Vagina (tissue), 2 donors: ENCODE measurements around the gene SLC4A1. TPM values are rescaled to one million over a fixed set of nuclear protein-coding genes. Genes with fewer than 3 reads are reported as not detected.

Experiments used
- DNase-seq, 2 donors: peaks; one replicate each; pipeline ENCODE4 v3.0.0-alpha.2; 2017; ENCODE audit errors: extremely low spot score in 2 of 2
- H3K27ac ChIP-seq: fragments of 200-600 bp; sonication (generic); one replicate; pipeline ENCODE4 v1.5.1; 2019
- H3K27me3 ChIP-seq: fragments of 200-600 bp; sonication (generic); one replicate; pipeline ENCODE4 v1.5.1; 2019
- H3K36me3 ChIP-seq, 2 donors: fragments of 200-600 bp; sonication (generic); one replicate each; pipeline ENCODE4 v1.5.1; 2017 to 2019
- H3K4me1 ChIP-seq: fragments of 200-600 bp; sonication (generic); one replicate; pipeline ENCODE4 v1.5.1; 2019
- H3K4me3 ChIP-seq, 2 donors: fragments of 200-600 bp; sonication (generic); 1 replicate in 1 of 2; 2 replicates in 1 of 2; pipeline ENCODE4 v1.5.1; 2016 to 2019
- H3K9me3 ChIP-seq: fragments of 200-600 bp; sonication (generic); one replicate; pipeline ENCODE4 v1.5.1; 2019
- CTCF ChIP-seq, 3 experiments: fragments of 450-650 bp in 2 of 3; fragments of 200-600 bp in 1 of 3; sonication (generic) in 1 of 3; IDR thresholded peaks; one replicate each; pipeline ENCODE4 v1.5.1; 2017 to 2019; ENCODE audit warnings: antibody characterized with exemption in 3 of 3, mild to moderate bottlenecking in 2 of 3, moderate library complexity in 2 of 3
- POLR2A ChIP-seq, 2 donors: fragments of 450-650 bp; IDR thresholded peaks; one replicate each; pipeline ENCODE4 v1.6.1; 2017; ENCODE audit warnings: antibody characterized with exemption in 2 of 2, mild to moderate bottlenecking in 2 of 2, moderate library complexity in 2 of 2
- POLR2AphosphoS5 ChIP-seq, 2 donors: sonication (generic); formaldehyde crosslinking; IDR thresholded peaks; one replicate each; pipeline ENCODE4 v1.9.0; 2017; ENCODE audit warnings: antibody characterized with exemption in 2 of 2, mild to moderate bottlenecking in 2 of 2, low read depth in 1 of 2; ENCODE audit not compliant: insufficient read depth in 1 of 2
- intact Hi-C: fragments of 100-400 bp; cut with DNase I; formaldehyde crosslinking; loops from one replicate; pipeline ENCODE4 v1.15.1; 2023
- total RNA-seq: library from RNA; depleted of rRNA; stranded (reverse); fragments of >200 nt; gene quantifications from one replicate; pipeline ENCODE4 v1.2.3, GENCODE V29; 2016

SLC4A1 gene
- not detected for total RNA-seq

- Histone ChIP-seq H3K4me1 (no peaks in the 10 kb centered on the region), H3K27me3 (no peaks in the 10 kb centered on the region), H3K9me3 (no peaks in the 10 kb centered on the region), H3K27ac (no peak within 1 kb of the TSS), H3K36me3 (no peaks in the 10 kb centered on the region), H3K4me3 (no peak within 1 kb of the TSS)
- TF ChIP-seq CTCF (IDR thresholded peaks at IDR 0.05) (no peak), POLR2A (IDR thresholded peaks at IDR 0.05) (no peak), POLR2AphosphoS5 (IDR thresholded peaks at IDR 0.05; ENCODE audit: insufficient read depth in 1 of 2, low read depth in 1 of 2) (no peak)
- intact Hi-C loops: no loop called here
- no peak for DNase-seq
These were observed at the start of gene SLC4A1 for GRCh38 chr17:44267818-44268490. Gene SLC4A1 (minus strand): TSS chr17:44268135. CDS start chr17:44262866, 5,269 bp downstream.

GRCh38 chr17:44317545-44317944 is 49.6 kb upstream of the SLC4A1 start:
- intact Hi-C loops: no loop called here
- H3K27me3 ChIP-seq: peaks cover 6% of the 10 kb centered on the region

GRCh38 chr17:44315760-44316731 is 48.1 kb upstream of the SLC4A1 start:
- no peak for TF ChIP-seq POLR2AphosphoS5 (IDR thresholded peaks at IDR 0.05; ENCODE audit: insufficient read depth in 1 of 2, low read depth in 1 of 2)
- TF ChIP-seq POLR2A (IDR thresholded peaks at IDR 0.05): no peak
- no peak for TF ChIP-seq CTCF (IDR thresholded peaks at IDR 0.05)
- peaks cover 6% of the 10 kb centered on the region for H3K4me1 ChIP-seq
- peaks cover 0 to 18% of the 10 kb centered on the region in 2 donors for H3K36me3 ChIP-seq
- H3K27ac ChIP-seq: no peak overlapping the region
- intact Hi-C loops: no loop called here
- no peaks in the 10 kb centered on the region for H3K9me3 ChIP-seq
- H3K27me3 ChIP-seq: peaks cover 6% of the 10 kb centered on the region
- H3K4me3 ChIP-seq: no peak overlapping the region
- no peak for DNase-seq

More at GRCh38 chr17:44317545-44317944, 49.6 kb upstream of the SLC4A1 start:
- TF ChIP-seq CTCF (IDR thresholded peaks at IDR 0.05) (no peak), POLR2AphosphoS5 (IDR thresholded peaks at IDR 0.05; ENCODE audit: insufficient read depth in 1 of 2, low read depth in 1 of 2) (no peak), POLR2A (IDR thresholded peaks at IDR 0.05) (no peak)
- no peaks in the 10 kb centered on the region for H3K9me3 ChIP-seq
- H3K36me3 ChIP-seq: peaks cover 0 to 33% of the 10 kb centered on the region in 2 donors
- H3K4me3 ChIP-seq: no peak overlapping the region
- H3K27ac ChIP-seq: no peak overlapping the region
- DNase-seq: no peak
- peaks cover 9% of the 10 kb centered on the region for H3K4me1 ChIP-seq

- H3K9me3 ChIP-seq: no peaks in the 10 kb centered on the region
- H3K4me3 ChIP-seq: peak overlapping the region; percentile 15 to 45
- no peak overlapping the region for H3K27ac ChIP-seq
- H3K36me3 ChIP-seq: peaks cover 0 to 8% of the 10 kb centered on the region in 2 donors
- intact Hi-C loops: no loop called here
- peaks cover 6% of the 10 kb centered on the region for H3K27me3 ChIP-seq
- H3K4me1 ChIP-seq: peaks cover 6% of the 10 kb centered on the region
- no peak for TF ChIP-seq POLR2A (IDR thresholded peaks at IDR 0.05)
- TF ChIP-seq CTCF (IDR thresholded peaks at IDR 0.05): no peak
- TF ChIP-seq POLR2AphosphoS5 (IDR thresholded peaks at IDR 0.05; ENCODE audit: insufficient read depth in 1 of 2, low read depth in 1 of 2): no peak
- DNase-seq: no peak
These were observed 47.1 kb upstream of the SLC4A1 start for GRCh38 chr17:44314869-44315661.
